Psoas muscle (tissue), 8 donors: Measurements from ENCODE around the gene TPO. TPM values are rescaled to one million over a fixed set of nuclear protein-coding genes. Genes with fewer than 3 reads are reported as not detected.

Experiments used
- ATAC-seq, 4 donors: fragments of 200-7000 bp; cut with Tn5 transposase; one replicate each; pipeline ENCODE4 v1.9.1; 2020; ENCODE audit warnings: moderate library complexity in 3 of 4, mild to moderate bottlenecking in 2 of 4
- DNase-seq, 2 donors: peaks; one replicate each; pipeline ENCODE4 v3.0.0-alpha.2; 2020
- H3K27ac ChIP-seq: fragments of 200-600 bp; one replicate; pipeline ENCODE4 v1.8.0; 2022
- H3K27me3 ChIP-seq, 3 donors: fragments of 200-600 bp in 1 of 3; one replicate each; pipeline versions ENCODE4 v1.6.1 to v1.8.0; 2013 to 2022; ENCODE audit warnings: low read length in 2 of 3, mild to moderate bottlenecking in 2 of 3, moderate library complexity in 1 of 3; ENCODE audit not compliant: insufficient read depth in 3 of 3
- H3K36me3 ChIP-seq, 2 donors: fragments of 200-600 bp in 1 of 2; one replicate each; pipeline versions ENCODE4 v1.6.1 to v1.8.0; 2013 to 2022; ENCODE audit warnings: low read depth in 1 of 2, mild to moderate bottlenecking in 1 of 2, moderate library complexity in 1 of 2; ENCODE audit not compliant: insufficient read depth in 1 of 2
- H3K4me1 ChIP-seq: fragments of 200-600 bp; one replicate; pipeline ENCODE4 v1.8.0; 2022
- H3K4me3 ChIP-seq: fragments of 200-600 bp; one replicate; pipeline ENCODE4 v1.8.0; 2022; ENCODE audit warnings: mild to moderate bottlenecking
- H3K9me3 ChIP-seq: fragments of 200-600 bp; one replicate; pipeline ENCODE4 v1.8.0; 2022
- CTCF ChIP-seq: fragments of 200-600 bp; IDR thresholded peaks from one replicate; pipeline ENCODE4 v1.8.0; 2022; ENCODE audit warnings: antibody characterized with exemption
- WGBS, 3 donors: extraction: QIAGEN DNeasy Blood & Tissue Kit; methylation state at CpG; one replicate each; pipeline versions ENCODE4 v1.1.6 to v1.1.7; 2013; 5-methylcytosine and 5-hydroxymethylcytosine counted together
- intact Hi-C, 2 donors: fragments of 100-400 bp; cut with DNase I; formaldehyde crosslinking; loops; one replicate each; pipeline versions ENCODE4 v1.11.0 to v1.14.2; 2022
- polyA plus RNA-seq, 3 donors: library from polyadenylated mRNA; stranded (reverse); fragments of 200-250 nt; gene quantifications; one replicate each; pipeline ENCODE4 v1.2.3, GENCODE V29; 2013
- total RNA-seq, 4 donors: library from RNA; stranded (reverse); fragmentation: NEBNext Ultra II Directional in 2 of 4; extraction: Animal tissue kit (Norgen Biotek cat#: 25700) in 2 of 4; gene quantifications; one replicate each; pipeline versions ENCODE4 v1.2.1 to v1.2.4, GENCODE V29; 2021 to 2023
- donor health status: healthy with polysubstance abuse.
- donor health status: DM: no; HTN: no; CAD: no; lungs with moderate emphysema.
- donor health status: Bipolar disorder and iron deficiency.
- donor health status: healthy.
- donor health status: DM: yes; HTN: yes; CAD: no.
- donor health status: DM: no; HTN: no; CAD: no.
- donor health status: DM: no; HTN: no; CAD: no.
- donor health status: DM: yes; HTN: yes; CAD: no.

Gene TPO
- total and polyA plus RNA-seq, 7 donors, result 2.1 to 4.5 (median 3.8) TPM

- Histone ChIP-seq H3K9me3 (no peaks in the 10 kb centered on the region), H3K4me1 (no peaks in the 10 kb centered on the region), H3K27ac (no peak overlapping the region), H3K27me3 (peaks cover 0 to 6% (median 2%) of the 10 kb centered on the region in 3 donors), H3K4me3 (no peak overlapping the region), H3K36me3 (no peaks in the 10 kb centered on the region)
- no peak for ATAC-seq
- 35 to 54% (median 38%) methylated on average over 6 of the region's 6 CpGs for WGBS, 3 donors
- intact Hi-C loops, result no loop called here
- TF ChIP-seq CTCF, result no peak
- DNase-seq, result no peak
These were observed 66.1 kb downstream of the TPO start for GRCh38 chr2:1479346-1479745.

- H3K9me3 ChIP-seq, result no peaks in the 10 kb centered on the region
- no peaks in the 10 kb centered on the region for H3K4me1 ChIP-seq
- WGBS, 3 donors, result 71 to 75% (median 72%) methylated on average over 13 of the region's 13 CpGs
- no peak for DNase-seq
- no peak overlapping the region for H3K4me3 ChIP-seq
- intact Hi-C loops, result no loop called here
- H3K36me3 ChIP-seq, result no peaks in the 10 kb centered on the region
- no peak for ATAC-seq
- no peak for TF ChIP-seq CTCF
- H3K27ac ChIP-seq, result no peak overlapping the region
- peaks cover 0 to 2% (median 0%) of the 10 kb centered on the region in 3 donors for H3K27me3 ChIP-seq
These were observed 67.4 kb downstream of the TPO start for GRCh38 chr2:1480671-1481076.

- intact Hi-C loops, result no loop called here
- DNase-seq (no peak), ATAC-seq (no peak)
- H3K9me3 ChIP-seq, result no peaks in the 10 kb centered on the region
- no peaks in the 10 kb centered on the region for H3K4me1 ChIP-seq
- no peaks in the 10 kb centered on the region for H3K36me3 ChIP-seq
- no peak overlapping the region for H3K27ac ChIP-seq
- TF ChIP-seq CTCF, result no peak
- WGBS, 3 donors, result 87 to 88% (median 88%) methylated on average over 20 of the region's 20 CpGs
- peaks cover 0 to 2% (median 0%) of the 10 kb centered on the region in 3 donors for H3K27me3 ChIP-seq
- H3K4me3 ChIP-seq, result no peak overlapping the region
These were observed 68.4 kb downstream of the TPO start for GRCh38 chr2:1481406-1482252.

GRCh38 chr2:1482253-1482675 lies 69.0 kb downstream of the TPO start:
- Histone ChIP-seq H3K9me3 (no peaks in the 10 kb centered on the region), H3K27ac (no peak overlapping the region), H3K36me3 (no peaks in the 10 kb centered on the region), H3K4me3 (no peak overlapping the region), H3K27me3 (no peaks in the 10 kb centered on the region), H3K4me1 (no peaks in the 10 kb centered on the region)
- no peak for TF ChIP-seq CTCF
- no peak for DNase-seq
- WGBS, 3 donors, result 86 to 90% (median 87%) methylated on average over 9 of the region's 9 CpGs
- intact Hi-C loops, result no loop called here
- no peak for ATAC-seq
